Activated CD4-positive, alpha-beta memory T cell treated with anti-CD3 and anti-CD28 coated beads for 36 hours (primary cell): ENCODE data around the gene PLA2G4D. TPM values are rescaled to one million over a fixed set of nuclear protein-coding genes. Genes with fewer than 3 reads are reported as not detected.

Experiments used
- CTCF ChIA-PET: fragments of 350-600 bp; sonication (Branson Sonifier 250); formaldehyde crosslinking; loops from one replicate; lab custom pipeline; 2021; ENCODE audit warnings: antibody characterized with exemption, inconsistent platforms; lab: Charles Lee
- POLR2A ChIA-PET: fragments of 350-600 bp; sonication (Branson Sonifier 250); formaldehyde crosslinking; loops from one replicate; lab custom pipeline; 2021; ENCODE audit warnings: antibody characterized with exemption; lab: Charles Lee
- DNase-seq: peaks from one replicate; pipeline ENCODE4 v3.0.0-alpha.2; 2020
- H3K27ac Mint-ChIP-seq: one replicate; pipeline ENCODE4 v1.8.0; 2021; ENCODE audit warnings: mixed read lengths
- H3K27me3 Mint-ChIP-seq: one replicate; pipeline ENCODE4 v1.8.0; 2021; ENCODE audit warnings: mixed read lengths
- H3K36me3 Mint-ChIP-seq: one replicate; pipeline ENCODE4 v1.8.0; 2021; ENCODE audit warnings: mixed read lengths
- H3K4me1 Mint-ChIP-seq: one replicate; pipeline ENCODE4 v1.8.0; 2021; ENCODE audit warnings: low read depth, mixed read lengths
- H3K4me3 Mint-ChIP-seq: one replicate; pipeline ENCODE4 v1.8.0; 2021; ENCODE audit warnings: mild to moderate bottlenecking, mixed read lengths
- H3K9me3 Mint-ChIP-seq: one replicate; pipeline ENCODE4 v1.8.0; 2021; ENCODE audit warnings: mixed read lengths
- intact Hi-C: fragments of 100-400 bp; cut with micrococcal nuclease; formaldehyde crosslinking; loops from one replicate; pipeline ENCODE4 v1.15.1; 2023
- total RNA-seq, 2 experiments: library from RNA; stranded (reverse); gene quantifications; one replicate each; pipeline ENCODE4 v1.2.3, GENCODE V29; 2021

Gene PLA2G4D
- total RNA-seq, 2 experiments from 2014 or later: not detected

DNA sequence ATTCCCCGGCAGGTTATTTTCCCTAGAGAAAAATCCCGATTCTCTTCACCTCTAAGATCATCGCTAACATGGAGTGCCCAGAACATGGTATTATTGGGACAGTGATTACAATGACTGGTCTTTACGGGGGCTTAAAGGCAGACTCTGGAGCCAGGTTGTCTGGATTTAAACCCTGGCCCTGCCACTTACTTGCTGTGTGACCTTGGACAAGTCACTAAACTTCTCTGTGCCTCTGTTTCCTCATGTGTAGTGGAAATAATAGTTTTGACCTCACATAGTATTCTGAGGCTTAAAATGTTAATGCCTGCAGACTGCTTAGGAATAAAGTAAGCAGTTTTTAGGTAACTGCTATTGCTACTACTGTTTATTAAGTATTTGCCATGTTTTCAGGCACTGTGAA lies 4.4 kb downstream of the PLA2G4D start:
- Mint-ChIP-seq H3K27me3 (peaks cover 8% of the 10 kb centered on the region), H3K36me3 (no peaks in the 10 kb centered on the region), H3K4me3 (no peak overlapping the region), H3K4me1 (peaks cover 8% of the 10 kb centered on the region), H3K27ac (no peak overlapping the region), H3K9me3 (no peaks in the 10 kb centered on the region)
- DNase-seq: no peak
- ChIA-PET CTCF (interaction anchor here (1.3 kb wide), 1 partner anchor 45 kb away, joined by 3 read pairs; no protein-coding TSS in a partner anchor), POLR2A (no interaction called here)
- intact Hi-C loops: no loop called here

DNA sequence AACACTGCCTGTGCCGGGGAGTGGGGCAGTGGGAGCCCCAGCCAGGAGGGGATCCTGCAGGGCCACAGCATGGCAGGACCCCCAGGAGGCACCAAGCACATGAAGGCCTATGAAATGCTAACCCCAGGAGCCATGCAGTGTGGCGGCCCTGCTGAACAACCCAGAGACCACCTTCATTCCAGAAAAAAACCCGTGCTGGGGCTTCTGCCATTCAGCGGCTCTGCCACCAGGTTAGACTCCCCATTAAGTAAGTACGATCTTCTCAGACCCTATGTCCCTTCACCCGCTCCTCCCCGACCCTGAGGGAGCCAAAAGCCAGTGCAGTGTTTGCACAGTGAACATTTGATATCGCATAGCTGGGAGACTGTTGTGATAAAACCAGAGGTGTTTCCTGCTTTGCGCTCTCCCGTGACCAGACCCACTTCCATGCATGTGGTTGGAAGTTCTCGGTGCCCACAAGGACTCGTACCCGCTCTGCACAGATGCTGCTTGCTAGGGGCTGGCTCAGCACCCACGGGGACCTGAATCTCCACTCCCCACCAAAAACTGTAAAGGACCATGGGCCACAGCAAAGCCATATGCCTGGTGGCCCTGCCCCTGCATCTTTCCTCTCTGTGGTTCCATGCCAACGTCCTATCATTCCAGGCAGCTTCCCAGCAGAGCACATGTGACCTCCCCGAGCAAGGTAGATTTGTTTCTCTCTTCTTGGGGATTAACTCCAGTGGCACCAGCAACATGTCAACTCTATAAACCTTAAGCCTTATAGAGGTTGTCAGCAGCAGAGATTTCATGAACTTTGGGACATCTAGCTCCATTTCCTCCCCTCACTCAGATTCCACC lies 5.3 kb downstream of the PLA2G4D start:
- intact Hi-C loops: no loop called here

DNA sequence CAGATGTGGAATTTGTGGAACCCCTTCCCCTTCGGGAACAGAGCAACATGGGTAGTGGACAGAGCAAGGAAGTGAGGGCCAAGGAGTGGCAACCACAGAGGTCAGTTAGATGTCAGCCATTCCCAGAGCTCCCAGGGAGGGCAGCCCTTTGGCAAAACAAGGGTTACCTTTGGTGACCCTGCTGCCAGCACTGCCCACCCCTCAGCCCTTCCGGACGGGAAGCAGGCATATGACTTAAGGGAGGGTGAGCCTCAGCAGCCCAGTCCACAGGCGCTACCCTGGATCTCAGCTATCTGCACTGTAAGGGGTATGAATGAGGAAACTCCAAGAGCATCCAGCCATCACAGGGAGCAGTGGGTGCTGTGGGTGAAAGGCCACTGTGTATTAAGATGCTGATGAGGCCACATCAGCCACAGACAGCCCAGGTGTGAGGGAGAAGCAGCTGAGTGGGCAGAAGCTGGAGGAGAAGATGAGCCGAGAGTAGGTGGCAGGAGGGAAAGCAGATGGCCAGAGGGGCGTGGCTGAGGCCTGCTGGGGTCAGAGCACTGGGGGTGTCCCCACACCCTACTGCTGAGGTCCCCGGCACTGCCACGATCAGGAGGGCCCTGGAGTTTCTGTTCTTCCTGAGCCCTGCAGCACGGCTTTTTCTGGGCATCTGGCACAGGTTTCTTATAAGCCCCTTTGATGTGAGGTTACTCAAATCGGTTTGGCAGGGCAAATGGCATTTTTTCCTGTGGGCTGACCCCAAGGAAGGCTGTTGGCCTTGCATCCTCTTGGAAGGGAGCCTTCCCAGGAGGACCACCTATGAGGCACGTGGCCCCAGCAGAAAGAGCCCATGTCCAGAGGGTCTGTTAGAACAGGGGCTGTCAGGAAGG lies 6.2 kb downstream of the PLA2G4D start:
- H3K27me3 Mint-ChIP-seq: peaks cover 14% of the 10 kb centered on the region
- H3K27ac Mint-ChIP-seq: no peak overlapping the region
- H3K4me3 Mint-ChIP-seq: no peak overlapping the region
- DNase-seq: no peak
- CTCF ChIA-PET: no interaction called here
- no peaks in the 10 kb centered on the region for H3K9me3 Mint-ChIP-seq
- POLR2A ChIA-PET: no interaction called here
- peaks cover 13% of the 10 kb centered on the region for H3K4me1 Mint-ChIP-seq
- intact Hi-C loops: no loop called here
- H3K36me3 Mint-ChIP-seq: no peaks in the 10 kb centered on the region

More for the DNA sequence above, 5.3 kb downstream of the PLA2G4D start:
- ChIA-PET CTCF (no interaction called here), POLR2A (no interaction called here)
- no peak overlapping the region for H3K4me3 Mint-ChIP-seq
- no peaks in the 10 kb centered on the region for H3K36me3 Mint-ChIP-seq
- H3K27me3 Mint-ChIP-seq: peaks cover 14% of the 10 kb centered on the region
- H3K27ac Mint-ChIP-seq: no peak overlapping the region
- no peaks in the 10 kb centered on the region for H3K9me3 Mint-ChIP-seq
- no peak for DNase-seq
- H3K4me1 Mint-ChIP-seq: peaks cover 12% of the 10 kb centered on the region

DNA sequence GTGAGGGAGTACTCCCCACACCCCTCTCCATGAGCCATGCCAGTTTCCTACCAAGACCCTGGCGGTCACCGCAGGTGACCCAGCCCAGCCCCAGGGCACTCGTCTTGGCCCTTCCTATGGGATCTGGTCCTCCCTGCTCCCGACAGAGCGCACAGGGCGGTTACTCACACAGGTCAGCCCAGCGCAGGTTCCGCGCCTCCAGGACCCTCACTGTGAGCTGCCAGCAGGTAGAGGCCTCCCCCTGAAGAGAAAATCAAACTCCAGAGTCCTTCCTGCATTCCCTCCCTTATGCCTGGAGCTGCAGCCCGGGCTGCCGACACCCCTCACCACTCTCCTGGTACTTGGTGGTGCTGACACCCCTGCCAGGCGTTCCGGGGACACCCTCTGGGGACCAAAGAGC lies 6.9 kb downstream of the PLA2G4D start:
- CTCF ChIA-PET: interaction anchor here (1.3 kb wide), 1 partner anchor 9 kb away, joined by 3 read pairs; no protein-coding TSS in a partner anchor
- intact Hi-C loops: no loop called here
- no peak overlapping the region for H3K27ac Mint-ChIP-seq
- no peaks in the 10 kb centered on the region for H3K9me3 Mint-ChIP-seq
- POLR2A ChIA-PET: no interaction called here
- peaks cover 10% of the 10 kb centered on the region for H3K4me1 Mint-ChIP-seq
- DNase-seq: no peak
- H3K27me3 Mint-ChIP-seq: peaks cover 14% of the 10 kb centered on the region
- no peak overlapping the region for H3K4me3 Mint-ChIP-seq
- H3K36me3 Mint-ChIP-seq: no peaks in the 10 kb centered on the region

DNA sequence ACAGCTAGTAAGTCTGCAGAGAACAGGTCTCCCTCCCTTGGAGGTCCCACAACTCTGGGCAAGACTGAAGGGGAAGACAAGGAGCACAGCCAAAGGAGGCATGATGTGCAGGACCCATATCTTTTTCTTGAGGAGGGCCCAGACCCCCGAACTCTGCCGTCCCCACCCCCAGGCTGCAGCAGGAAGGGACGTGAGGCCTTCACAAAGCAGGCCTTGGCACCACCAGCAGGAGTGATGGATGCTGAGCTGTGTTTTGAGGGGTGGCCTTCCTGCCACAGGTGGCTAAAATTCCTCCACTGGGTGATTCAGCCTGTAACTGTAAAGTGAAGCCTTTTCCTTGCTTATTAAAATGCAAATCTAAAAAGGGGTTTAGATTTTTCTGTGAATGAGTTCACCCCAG lies 8.6 kb downstream of the PLA2G4D start:
- DNase-seq: no peak
- Mint-ChIP-seq H3K4me3 (no peak overlapping the region), H3K4me1 (peaks cover 5% of the 10 kb centered on the region), H3K9me3 (no peaks in the 10 kb centered on the region), H3K27ac (no peak overlapping the region), H3K27me3 (peaks cover 14% of the 10 kb centered on the region), H3K36me3 (no peaks in the 10 kb centered on the region)
- POLR2A ChIA-PET: no interaction called here
- CTCF ChIA-PET: interaction anchor here (0.7 to 4.6 kb wide), 9 partner anchors 8 to 97 kb away, joined by 3 to 70 read pairs (median 10); partner anchors contain the start of gene PLA2G4D
- intact Hi-C loops: no loop called here

DNA sequence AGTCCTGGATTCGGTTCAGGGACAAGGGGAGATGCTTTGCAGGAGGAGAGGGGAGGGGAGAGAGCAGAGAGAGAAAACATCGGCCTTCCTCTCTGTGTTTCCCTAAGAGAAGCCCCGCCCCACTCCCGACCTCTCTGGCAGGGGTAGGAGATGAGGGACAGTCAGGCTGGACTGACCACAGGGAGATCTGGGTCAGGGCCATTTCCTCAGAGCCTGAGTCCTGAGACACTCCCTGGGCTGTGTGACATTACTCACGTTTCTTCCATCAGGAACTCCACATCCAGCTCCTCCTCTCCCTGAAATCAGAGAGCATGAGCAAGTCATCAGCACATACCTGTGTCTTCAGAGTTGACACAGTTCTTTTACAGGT lies 9.1 kb downstream of the PLA2G4D start:
- no peak for DNase-seq
- CTCF ChIA-PET: interaction anchor here (0.6 to 4.6 kb wide), 19 partner anchors 8 to 1450 kb away, joined by 3 to 70 read pairs (median 10); partner anchors contain the start of gene PLA2G4D
- no peak overlapping the region for H3K4me3 Mint-ChIP-seq
- H3K4me1 Mint-ChIP-seq: peaks cover 5% of the 10 kb centered on the region
- no peaks in the 10 kb centered on the region for H3K9me3 Mint-ChIP-seq
- H3K27ac Mint-ChIP-seq: no peak overlapping the region
- no peaks in the 10 kb centered on the region for H3K36me3 Mint-ChIP-seq
- intact Hi-C loops: no loop called here
- peaks cover 14% of the 10 kb centered on the region for H3K27me3 Mint-ChIP-seq
- POLR2A ChIA-PET: no interaction called here

DNA sequence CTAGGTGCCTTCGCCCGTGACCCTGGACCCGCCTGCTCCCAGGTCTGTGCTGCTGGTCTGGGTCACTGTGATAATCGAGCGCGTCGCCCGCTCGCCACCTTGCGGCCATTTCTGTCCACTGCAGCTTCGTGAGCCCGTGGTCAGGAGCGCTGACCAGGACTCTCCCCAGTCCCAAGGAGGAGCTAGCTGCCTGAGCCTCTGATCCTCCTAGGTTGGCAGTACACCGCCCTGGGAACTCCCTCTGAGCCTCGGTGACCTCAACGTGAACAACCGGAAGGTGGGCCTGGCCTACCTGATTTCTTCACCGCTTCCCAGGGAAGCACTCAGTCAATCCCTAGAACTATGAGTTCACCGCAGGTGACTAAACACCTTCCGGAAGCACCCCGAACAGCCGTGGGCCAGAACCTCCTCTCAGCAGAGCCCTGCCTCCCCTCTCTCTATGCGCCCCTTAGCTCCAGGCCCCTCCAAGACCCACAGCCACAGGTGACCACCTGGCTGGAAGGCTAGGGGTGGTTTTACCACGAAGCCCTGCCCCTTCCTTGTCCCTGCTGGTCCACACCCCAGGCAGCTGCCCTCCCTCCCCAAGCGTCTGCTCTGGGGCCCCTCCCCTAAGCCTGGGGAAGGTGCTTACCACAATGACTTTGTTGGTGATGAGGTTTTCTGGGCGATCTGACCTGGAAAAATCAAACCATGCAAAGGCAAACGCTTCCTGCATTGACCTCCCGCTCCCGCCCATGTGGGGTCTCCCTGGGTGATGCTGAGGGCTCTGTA lies 9.7 kb downstream of the PLA2G4D start:
- intact Hi-C loops: loop anchor here (5.0 kb wide), 1 partner anchor 48 kb away; no protein-coding TSS in a partner anchor
- Mint-ChIP-seq H3K27me3 (peaks cover 14% of the 10 kb centered on the region), H3K36me3 (no peaks in the 10 kb centered on the region), H3K4me1 (peaks cover 5% of the 10 kb centered on the region), H3K4me3 (no peak overlapping the region), H3K9me3 (no peaks in the 10 kb centered on the region), H3K27ac (no peak overlapping the region)
- DNase-seq: peak; percentile 67
- CTCF ChIA-PET: interaction anchor here (0.6 to 4.6 kb wide), 40 partner anchors 9 to 1451 kb away, joined by 3 to 70 read pairs (median 5); partner anchors contain the start of genes MAPKBP1 and PLA2G4D
- POLR2A ChIA-PET: no interaction called here

DNA sequence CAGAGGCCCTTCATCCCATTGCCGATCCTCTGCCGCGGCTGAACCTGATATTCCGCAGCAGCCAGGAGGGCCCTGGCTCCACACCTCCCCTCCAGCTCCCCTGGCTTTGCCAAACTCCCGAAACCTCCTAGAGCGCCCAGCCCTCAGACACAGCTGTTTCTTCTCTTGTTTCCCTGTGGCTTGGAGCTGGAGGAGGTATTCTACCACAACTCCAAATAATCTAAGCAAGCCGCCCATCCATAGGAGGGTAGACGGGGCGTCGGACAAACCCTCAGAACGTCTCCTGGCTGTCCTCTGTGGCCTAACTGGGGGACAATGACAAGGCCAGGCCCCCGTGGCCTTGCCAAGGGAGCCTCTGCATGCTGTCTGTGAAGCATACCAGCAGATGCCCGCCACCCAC lies 10.4 kb downstream of the PLA2G4D start:
- Mint-ChIP-seq H3K9me3 (no peaks in the 10 kb centered on the region), H3K4me1 (peaks cover 5% of the 10 kb centered on the region), H3K27ac (no peak overlapping the region), H3K36me3 (no peaks in the 10 kb centered on the region), H3K27me3 (peaks cover 10% of the 10 kb centered on the region), H3K4me3 (no peak overlapping the region)
- ChIA-PET CTCF (interaction anchor here (0.6 to 4.6 kb wide), 38 partner anchors 9 to 316 kb away, joined by 3 to 70 read pairs (median 6); partner anchors contain the start of genes MAPKBP1 and PLA2G4D), POLR2A (no interaction called here)
- intact Hi-C loops: loop anchor here (5.0 kb wide), 1 partner anchor 48 kb away; no protein-coding TSS in a partner anchor
- no peak for DNase-seq

DNA sequence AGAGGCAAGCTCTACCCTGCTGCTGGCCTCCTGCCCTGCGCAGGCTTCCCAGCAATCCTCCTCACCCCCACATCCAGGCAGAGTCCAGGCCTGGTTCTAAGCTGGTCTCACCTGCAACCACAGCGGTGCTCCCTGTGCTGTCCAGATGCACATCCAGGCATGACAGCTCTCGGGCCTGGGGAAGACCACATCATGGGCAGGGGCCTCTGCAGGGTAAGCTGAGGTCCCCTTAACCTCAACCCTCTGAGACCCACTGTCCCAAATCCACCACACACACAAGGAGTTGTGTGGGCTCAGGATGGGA lies 10.8 kb downstream of the PLA2G4D start:
- POLR2A ChIA-PET: no interaction called here
- Mint-ChIP-seq H3K36me3 (no peaks in the 10 kb centered on the region), H3K4me1 (peaks cover 5% of the 10 kb centered on the region), H3K4me3 (no peak overlapping the region), H3K27ac (no peak overlapping the region), H3K9me3 (no peaks in the 10 kb centered on the region), H3K27me3 (peaks cover 9% of the 10 kb centered on the region)
- CTCF ChIA-PET: interaction anchor here (0.9 to 4.6 kb wide), 23 partner anchors 9 to 316 kb away, joined by 3 to 70 read pairs (median 5); partner anchors contain the start of gene MAPKBP1
- no peak for DNase-seq
- intact Hi-C loops: loop anchor here (5.0 kb wide), 1 partner anchor 49 kb away; no protein-coding TSS in a partner anchor

DNA sequence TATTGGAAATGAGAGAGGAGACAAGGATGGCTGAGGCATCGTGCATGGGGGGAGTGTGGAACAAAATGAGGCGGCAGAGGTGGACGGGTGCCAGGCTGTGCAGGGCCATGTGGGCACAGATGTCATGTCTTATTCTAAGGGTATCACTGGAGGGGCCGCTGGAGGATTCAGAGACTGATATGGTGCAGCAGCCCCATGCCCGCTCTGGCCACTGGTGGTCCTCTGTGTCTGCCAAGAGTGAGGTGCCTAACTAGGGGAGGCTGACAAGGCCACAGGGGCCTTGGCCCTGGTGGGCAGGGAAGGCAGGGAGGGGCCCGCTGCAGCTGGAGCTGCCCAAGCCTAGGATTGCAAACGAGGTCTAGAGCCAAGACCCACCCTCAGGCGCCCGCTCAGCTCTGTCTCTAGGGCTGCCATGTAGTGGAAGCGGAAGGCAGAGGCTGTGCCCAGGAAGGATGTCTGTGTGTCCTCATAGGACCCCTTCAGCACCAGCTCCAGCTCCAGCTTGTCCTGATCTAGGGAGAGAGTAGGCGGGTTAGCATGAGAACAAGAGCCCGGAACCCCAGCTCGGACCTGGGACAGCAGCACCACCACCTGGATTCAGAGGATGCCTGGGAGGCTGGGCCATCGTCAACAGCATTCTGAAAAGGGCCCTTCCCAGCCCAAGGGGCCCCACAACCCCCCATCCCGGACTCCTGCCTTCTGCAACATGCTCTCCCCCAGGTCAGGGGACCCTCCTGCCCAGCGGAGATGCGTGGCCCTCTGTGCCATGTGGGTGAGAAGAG lies 11.3 kb downstream of the PLA2G4D start:
- DNase-seq: no peak
- Mint-ChIP-seq H3K4me3 (no peak overlapping the region), H3K27me3 (peaks cover 6% of the 10 kb centered on the region), H3K9me3 (no peaks in the 10 kb centered on the region), H3K4me1 (peaks cover 5% of the 10 kb centered on the region), H3K27ac (no peak overlapping the region), H3K36me3 (no peaks in the 10 kb centered on the region)
- intact Hi-C loops: loop anchor here (5.0 kb wide), 1 partner anchor 49 kb away; no protein-coding TSS in a partner anchor
- CTCF ChIA-PET: interaction anchor here (0.9 to 4.6 kb wide), 19 partner anchors 8 to 316 kb away, joined by 3 to 70 read pairs (median 6); partner anchors contain the start of gene MAPKBP1
- POLR2A ChIA-PET: no interaction called here
